ENCODE data around the gene CFAP206.
A peak's percentile ranks its signal among the peaks of the same experiment; 100 is the strongest.

CFAP206 gene

GRCh38 chr6:87384038-87384437 is 23.7 kb upstream of the CFAP206 start:
- Histone ChIP-seq H3K4me3 (ENCODE audit: insufficient read depth, low read depth, low read length) (no peak overlapping the region), H3K9me3 (ENCODE audit: control insufficient read depth, low read length) (no peaks in the 10 kb centered on the region), H3K27me3 (ENCODE audit: control insufficient read depth, insufficient read depth, low read length, poor library complexity, severe bottlenecking) (no peaks in the 10 kb centered on the region), H3K27ac (ENCODE audit: insufficient read depth, low read depth, low read length, poor library complexity, severe bottlenecking) (no peak overlapping the region), H3K36me3 (ENCODE audit: control insufficient read depth, insufficient read depth, low read length) (no peaks in the 10 kb centered on the region), H3K4me1 (ENCODE audit: control insufficient read depth, insufficient read depth, low read length) (no peaks in the 10 kb centered on the region)
- WGBS, 2 experiments = 88 to 92% methylated on average over 1 of the region's 1 CpG

GRCh38 chr6:87384449-87384848 is 23.3 kb upstream of the CFAP206 start:
- no peaks in the 10 kb centered on the region for H3K36me3 ChIP-seq (ENCODE audit: control insufficient read depth, insufficient read depth, low read length)

GRCh38 chr6:87391334-87391733 is 16.4 kb upstream of the CFAP206 start:
- H3K9me3 ChIP-seq (ENCODE audit: control insufficient read depth, low read length) = no peaks in the 10 kb centered on the region
- no peaks in the 10 kb centered on the region for H3K27me3 ChIP-seq (ENCODE audit: control insufficient read depth, insufficient read depth, low read length, poor library complexity, severe bottlenecking)
- H3K36me3 ChIP-seq (ENCODE audit: control insufficient read depth, insufficient read depth, low read length) = no peaks in the 10 kb centered on the region
- 61 to 63% methylated on average over 3 of the region's 3 CpGs for WGBS, 2 experiments
- H3K4me3 ChIP-seq (ENCODE audit: insufficient read depth, low read depth, low read length) = no peak overlapping the region
- H3K27ac ChIP-seq (ENCODE audit: insufficient read depth, low read depth, low read length, poor library complexity, severe bottlenecking) = no peak overlapping the region
- H3K4me1 ChIP-seq (ENCODE audit: control insufficient read depth, insufficient read depth, low read length) = no peaks in the 10 kb centered on the region

More at GRCh38 chr6:87384449-87384848, 23.3 kb upstream of the CFAP206 start:
- no peaks in the 10 kb centered on the region for H3K4me1 ChIP-seq (ENCODE audit: control insufficient read depth, insufficient read depth, low read length)
- no peak overlapping the region for H3K27ac ChIP-seq (ENCODE audit: insufficient read depth, low read depth, low read length, poor library complexity, severe bottlenecking)
- no peaks in the 10 kb centered on the region for H3K27me3 ChIP-seq (ENCODE audit: control insufficient read depth, insufficient read depth, low read length, poor library complexity, severe bottlenecking)
- 79 to 94% methylated on average over 3 of the region's 3 CpGs for WGBS, 2 experiments
- no peaks in the 10 kb centered on the region for H3K9me3 ChIP-seq (ENCODE audit: control insufficient read depth, low read length)
- H3K4me3 ChIP-seq (ENCODE audit: insufficient read depth, low read depth, low read length) = no peak overlapping the region

GRCh38 chr6:87393026-87393622 is 14.6 kb upstream of the CFAP206 start:
- no peaks in the 10 kb centered on the region for H3K9me3 ChIP-seq (ENCODE audit: control insufficient read depth, low read length)
- H3K4me1 ChIP-seq (ENCODE audit: control insufficient read depth, insufficient read depth, low read length) = no peaks in the 10 kb centered on the region
- H3K27ac ChIP-seq (ENCODE audit: insufficient read depth, low read depth, low read length, poor library complexity, severe bottlenecking) = no peak overlapping the region
- H3K4me3 ChIP-seq (ENCODE audit: insufficient read depth, low read depth, low read length) = no peak overlapping the region
- no peaks in the 10 kb centered on the region for H3K27me3 ChIP-seq (ENCODE audit: control insufficient read depth, insufficient read depth, low read length, poor library complexity, severe bottlenecking)
- 8 to 30% methylated on average over 1 to 2 of the region's 2 CpGs for WGBS, 2 experiments
- H3K36me3 ChIP-seq (ENCODE audit: control insufficient read depth, insufficient read depth, low read length) = no peaks in the 10 kb centered on the region

DNA sequence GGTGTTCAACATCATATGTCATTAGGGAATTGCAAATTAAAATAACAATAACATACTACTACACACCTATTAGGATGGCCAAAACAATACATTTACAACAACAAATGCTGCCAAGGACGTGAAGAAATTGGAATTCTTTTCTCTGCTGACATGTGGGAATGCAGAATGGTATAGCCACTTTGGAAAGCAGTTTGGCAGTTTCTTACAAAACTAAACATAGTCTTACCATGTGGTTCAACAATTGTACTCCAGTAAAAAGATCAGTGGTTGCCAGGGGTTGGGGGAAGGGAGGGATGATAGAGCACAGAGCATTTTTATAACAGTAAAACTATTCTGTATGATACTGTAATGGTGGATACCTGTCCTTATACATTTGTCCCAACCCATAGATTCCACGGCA is 12.3 kb upstream of the CFAP206 start:
- no peak overlapping the region for H3K27ac ChIP-seq (ENCODE audit: insufficient read depth, low read depth, low read length, poor library complexity, severe bottlenecking)
- H3K4me1 ChIP-seq (ENCODE audit: control insufficient read depth, insufficient read depth, low read length) = no peaks in the 10 kb centered on the region
- H3K9me3 ChIP-seq (ENCODE audit: control insufficient read depth, low read length) = no peaks in the 10 kb centered on the region
- no peaks in the 10 kb centered on the region for H3K27me3 ChIP-seq (ENCODE audit: control insufficient read depth, insufficient read depth, low read length, poor library complexity, severe bottlenecking)
- no peaks in the 10 kb centered on the region for H3K36me3 ChIP-seq (ENCODE audit: control insufficient read depth, insufficient read depth, low read length)
- WGBS, 2 experiments = 72 to 77% methylated on average over 2 of the region's 2 CpGs
- no peak overlapping the region for H3K4me3 ChIP-seq (ENCODE audit: insufficient read depth, low read depth, low read length)

- WGBS, 2 experiments = 92% methylated on average over 9 to 10 of the region's 10 CpGs
- Histone ChIP-seq H3K4me3 (ENCODE audit: insufficient read depth, low read depth, low read length) (no peak overlapping the region), H3K36me3 (ENCODE audit: control insufficient read depth, insufficient read depth, low read length) (no peaks in the 10 kb centered on the region), H3K27ac (ENCODE audit: insufficient read depth, low read depth, low read length, poor library complexity, severe bottlenecking) (no peak overlapping the region), H3K9me3 (ENCODE audit: control insufficient read depth, low read length) (no peaks in the 10 kb centered on the region), H3K4me1 (ENCODE audit: control insufficient read depth, insufficient read depth, low read length) (no peaks in the 10 kb centered on the region), H3K27me3 (ENCODE audit: control insufficient read depth, insufficient read depth, low read length, poor library complexity, severe bottlenecking) (no peaks in the 10 kb centered on the region)
Observed at GRCh38 chr6:87396595-87397392, 11.0 kb upstream of the CFAP206 start.

- Histone ChIP-seq H3K9me3 (ENCODE audit: control insufficient read depth, low read length) (no peaks in the 10 kb centered on the region), H3K4me3 (ENCODE audit: insufficient read depth, low read depth, low read length) (no peak overlapping the region), H3K4me1 (ENCODE audit: control insufficient read depth, insufficient read depth, low read length) (no peaks in the 10 kb centered on the region), H3K36me3 (ENCODE audit: control insufficient read depth, insufficient read depth, low read length) (no peaks in the 10 kb centered on the region), H3K27ac (ENCODE audit: insufficient read depth, low read depth, low read length, poor library complexity, severe bottlenecking) (no peak overlapping the region), H3K27me3 (ENCODE audit: control insufficient read depth, insufficient read depth, low read length, poor library complexity, severe bottlenecking) (no peaks in the 10 kb centered on the region)
- 89 to 92% methylated on average over 1 of the region's 1 CpG for WGBS, 2 experiments
Observed at GRCh38 chr6:87397656-87398055, 10.1 kb upstream of the CFAP206 start.

DNA sequence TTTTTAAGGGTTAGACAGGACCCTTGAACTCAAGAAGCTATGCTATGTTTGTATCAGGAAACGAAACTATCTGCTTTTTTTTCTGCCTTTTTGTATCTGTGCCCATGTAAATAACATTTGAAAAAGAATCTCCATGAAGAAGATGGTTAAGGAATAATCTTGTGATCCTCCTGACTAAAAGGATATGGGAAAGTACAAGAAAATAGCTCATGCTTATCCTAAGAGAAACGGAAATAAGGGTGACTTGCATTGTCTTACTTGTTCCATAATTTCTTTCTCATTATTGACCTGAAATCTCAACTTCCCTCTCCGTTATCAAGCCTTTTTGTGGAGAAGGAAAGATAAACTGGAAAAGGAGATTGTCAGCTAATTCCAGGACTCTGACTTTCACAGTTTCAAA is 5.9 kb upstream of the CFAP206 start:
- Histone ChIP-seq H3K4me3 (ENCODE audit: insufficient read depth, low read depth, low read length) (no peak overlapping the region), H3K27me3 (ENCODE audit: control insufficient read depth, insufficient read depth, low read length, poor library complexity, severe bottlenecking) (no peaks in the 10 kb centered on the region), H3K27ac (ENCODE audit: insufficient read depth, low read depth, low read length, poor library complexity, severe bottlenecking) (no peak overlapping the region), H3K36me3 (ENCODE audit: control insufficient read depth, insufficient read depth, low read length) (no peaks in the 10 kb centered on the region), H3K9me3 (ENCODE audit: control insufficient read depth, low read length) (no peaks in the 10 kb centered on the region), H3K4me1 (ENCODE audit: control insufficient read depth, insufficient read depth, low read length) (no peaks in the 10 kb centered on the region)
- 90 to 97% methylated on average over 3 of the region's 3 CpGs for whole genome bisulfite sequencing, 2 experiments

- Histone ChIP-seq H3K4me1 (ENCODE audit: control insufficient read depth, insufficient read depth, low read length) (no peaks in the 10 kb centered on the region), H3K9me3 (ENCODE audit: control insufficient read depth, low read length) (no peaks in the 10 kb centered on the region), H3K4me3 (ENCODE audit: insufficient read depth, low read depth, low read length) (peak overlapping the region; percentile 84), H3K27me3 (ENCODE audit: control insufficient read depth, insufficient read depth, low read length, poor library complexity, severe bottlenecking) (no peaks in the 10 kb centered on the region), H3K36me3 (ENCODE audit: control insufficient read depth, insufficient read depth, low read length) (no peaks in the 10 kb centered on the region), H3K27ac (ENCODE audit: insufficient read depth, low read depth, low read length, poor library complexity, severe bottlenecking) (no peak overlapping the region)
- WGBS, 2 experiments = 2% methylated on average over 10 of the region's 10 CpGs
Observed at GRCh38 chr6:87407561-87407900, 241 bp upstream of the CFAP206 start.

- H3K27me3 ChIP-seq (ENCODE audit: control insufficient read depth, insufficient read depth, low read length, poor library complexity, severe bottlenecking) = no peaks in the 10 kb centered on the region
- H3K27ac ChIP-seq (ENCODE audit: insufficient read depth, low read depth, low read length, poor library complexity, severe bottlenecking) = peak overlapping the region; percentile 44
- H3K4me3 ChIP-seq (ENCODE audit: insufficient read depth, low read depth, low read length) = peak overlapping the region; percentile 84
- no peaks in the 10 kb centered on the region for H3K36me3 ChIP-seq (ENCODE audit: control insufficient read depth, insufficient read depth, low read length)
- WGBS, 2 experiments = 54 to 63% methylated on average over 5 of the region's 5 CpGs
- H3K4me1 ChIP-seq (ENCODE audit: control insufficient read depth, insufficient read depth, low read length) = no peaks in the 10 kb centered on the region
- no peaks in the 10 kb centered on the region for H3K9me3 ChIP-seq (ENCODE audit: control insufficient read depth, low read length)
Observed at GRCh38 chr6:87408721-87409155, 966 bp downstream of the CFAP206 start.
